Cardiac muscle cell (in vitro differentiated cells and primary cell): ENCODE results near the gene STX16. TPM values are rescaled to one million over a fixed set of nuclear protein-coding genes. Genes with fewer than 3 reads are reported as not detected.

Experiments
- DNase-seq, 2 donors: peaks; one replicate each; pipeline versions ENCODE4 v3.0.0 to v3.0.0-alpha.2; 2010 to 2017; ENCODE audit warnings: low read depth in 1 of 2, low spot score in 1 of 2
- H3K27ac ChIP-seq: fragments of 200-600 bp; sonication (generic); 2 replicates; pipeline ENCODE4 v1.5.1; 2016
- H3K27me3 ChIP-seq: fragments of 200-600 bp; sonication (generic); 2 replicates; pipeline ENCODE4 v1.6.0; 2016; ENCODE audit warnings: control low read depth
- H3K36me3 ChIP-seq: fragments of 200-600 bp; sonication (generic); 2 replicates; pipeline ENCODE4 v1.5.1; 2016; ENCODE audit warnings: control low read depth
- H3K4me1 ChIP-seq: fragments of 200-600 bp; sonication (generic); 2 replicates; pipeline ENCODE4 v1.8.1; 2017; ENCODE audit warnings: low read depth, mild to moderate bottlenecking, mixed run types
- H3K4me3 ChIP-seq: fragments of 200-600 bp; sonication (generic); 2 replicates; pipeline ENCODE4 v1.5.1; 2016; ENCODE audit warnings: mild to moderate bottlenecking
- H3K9me3 ChIP-seq: fragments of 200-600 bp; sonication (generic); 2 replicates; pipeline ENCODE4 v1.5.1; 2017; ENCODE audit warnings: low read depth, mild to moderate bottlenecking, control low read depth
- polyA plus RNA-seq: library from polyadenylated mRNA; unstranded; fragments of >200 nt; fragmentation: Nextera tagmentation; extraction: Ambion mirVana; gene quantifications from 2 replicates; pipeline ENCODE4 v1.2.1, GENCODE V29; 2016
- total RNA-seq: library from RNA; depleted of rRNA; stranded (reverse); fragments of >200 nt; gene quantifications from 2 replicates; pipeline ENCODE4 v1.2.3, GENCODE V29; 2016
- TF ChIP-seq, protein P1 (sequence below): IDR thresholded peaks from 2 replicates; pipeline ENCODE4 v1.5.1; 2012; ENCODE audit warnings: low read depth, mild to moderate bottlenecking, low read length

Gene STX16
- total and polyA plus RNA-seq, 2 experiments from 2014 or later: 55.5 to 58.1 TPM

DNA sequence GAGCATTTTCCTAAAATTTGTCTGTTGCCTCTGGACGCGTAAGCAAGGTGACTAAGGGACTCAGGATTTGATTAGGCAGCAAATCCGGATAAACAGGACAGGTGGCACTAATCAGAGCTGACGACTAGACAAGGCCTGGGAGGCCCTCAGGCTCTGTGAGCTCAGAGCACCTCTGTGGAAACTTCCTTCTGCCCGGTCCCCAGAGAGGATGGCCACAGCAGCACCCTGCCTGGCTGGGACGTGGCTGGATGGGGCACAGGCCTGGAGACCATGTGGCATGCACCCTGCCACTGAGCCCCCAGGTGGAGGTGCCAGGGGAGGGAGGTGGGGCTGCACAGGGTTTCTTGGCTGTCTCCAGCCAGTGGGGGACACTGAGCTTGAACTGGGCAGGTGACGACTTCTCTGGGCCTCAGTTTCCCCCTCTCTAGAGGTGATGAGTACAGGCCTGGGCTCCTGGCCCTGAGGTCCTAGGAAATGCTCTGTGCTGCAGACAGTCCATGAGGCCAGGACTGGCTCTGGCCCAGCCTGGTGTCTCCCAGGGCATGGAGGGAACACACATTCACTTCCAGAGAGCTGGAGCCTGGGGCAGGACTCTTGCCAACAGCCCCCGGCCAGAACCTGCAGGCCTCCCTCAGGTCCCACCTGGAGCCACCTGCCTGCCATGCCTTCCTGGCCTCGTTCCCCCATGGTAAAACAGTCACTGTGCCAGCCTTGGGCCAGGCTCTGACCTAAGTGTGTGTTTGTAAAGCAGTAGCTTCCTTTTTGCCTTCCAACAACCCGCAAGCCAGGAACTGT lies 39.6 kb upstream of the STX16 start:
- H3K4me3 ChIP-seq: no peak overlapping the region
- H3K36me3 ChIP-seq: no peaks in the 10 kb centered on the region
- TF ChIP-seq, protein P1, sequence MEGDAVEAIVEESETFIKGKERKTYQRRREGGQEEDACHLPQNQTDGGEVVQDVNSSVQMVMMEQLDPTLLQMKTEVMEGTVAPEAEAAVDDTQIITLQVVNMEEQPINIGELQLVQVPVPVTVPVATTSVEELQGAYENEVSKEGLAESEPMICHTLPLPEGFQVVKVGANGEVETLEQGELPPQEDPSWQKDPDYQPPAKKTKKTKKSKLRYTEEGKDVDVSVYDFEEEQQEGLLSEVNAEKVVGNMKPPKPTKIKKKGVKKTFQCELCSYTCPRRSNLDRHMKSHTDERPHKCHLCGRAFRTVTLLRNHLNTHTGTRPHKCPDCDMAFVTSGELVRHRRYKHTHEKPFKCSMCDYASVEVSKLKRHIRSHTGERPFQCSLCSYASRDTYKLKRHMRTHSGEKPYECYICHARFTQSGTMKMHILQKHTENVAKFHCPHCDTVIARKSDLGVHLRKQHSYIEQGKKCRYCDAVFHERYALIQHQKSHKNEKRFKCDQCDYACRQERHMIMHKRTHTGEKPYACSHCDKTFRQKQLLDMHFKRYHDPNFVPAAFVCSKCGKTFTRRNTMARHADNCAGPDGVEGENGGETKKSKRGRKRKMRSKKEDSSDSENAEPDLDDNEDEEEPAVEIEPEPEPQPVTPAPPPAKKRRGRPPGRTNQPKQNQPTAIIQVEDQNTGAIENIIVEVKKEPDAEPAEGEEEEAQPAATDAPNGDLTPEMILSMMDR: no peak
- no peak overlapping the region for H3K27ac ChIP-seq
- no peak for DNase-seq
- no peaks in the 10 kb centered on the region for H3K9me3 ChIP-seq
- no peaks in the 10 kb centered on the region for H3K4me1 ChIP-seq
- no peaks in the 10 kb centered on the region for H3K27me3 ChIP-seq

DNA sequence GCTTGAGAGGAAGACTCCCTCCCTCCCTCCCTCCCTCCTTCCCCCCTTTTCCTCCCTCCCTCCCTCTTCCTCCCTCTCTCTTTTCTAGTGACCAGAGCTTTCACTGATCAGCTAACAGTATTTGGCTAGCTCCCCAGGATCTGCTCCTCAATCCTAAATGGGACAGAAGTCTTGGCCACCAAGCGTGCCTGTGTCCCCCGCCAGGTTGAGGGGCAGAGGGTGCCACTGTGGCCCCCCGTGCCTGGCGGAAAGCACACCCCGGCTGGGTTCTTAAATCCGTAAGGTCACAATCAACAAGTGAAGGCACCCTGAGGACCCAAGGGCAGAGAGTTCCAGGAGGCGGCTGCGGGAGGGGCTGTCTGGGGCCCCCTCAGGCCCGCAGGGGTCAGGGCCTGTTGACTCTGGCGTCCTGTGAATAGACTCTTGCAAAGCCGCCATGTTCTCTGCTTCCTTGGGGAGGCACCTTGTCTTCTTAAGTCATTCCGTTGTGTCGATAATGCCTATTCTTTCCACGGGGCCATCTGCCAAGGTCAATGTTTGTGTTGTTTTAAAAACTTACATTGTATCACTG lies 38.9 kb upstream of the STX16 start:
- peak in 1 of 2 donors; percentile 56 for DNase-seq

DNA sequence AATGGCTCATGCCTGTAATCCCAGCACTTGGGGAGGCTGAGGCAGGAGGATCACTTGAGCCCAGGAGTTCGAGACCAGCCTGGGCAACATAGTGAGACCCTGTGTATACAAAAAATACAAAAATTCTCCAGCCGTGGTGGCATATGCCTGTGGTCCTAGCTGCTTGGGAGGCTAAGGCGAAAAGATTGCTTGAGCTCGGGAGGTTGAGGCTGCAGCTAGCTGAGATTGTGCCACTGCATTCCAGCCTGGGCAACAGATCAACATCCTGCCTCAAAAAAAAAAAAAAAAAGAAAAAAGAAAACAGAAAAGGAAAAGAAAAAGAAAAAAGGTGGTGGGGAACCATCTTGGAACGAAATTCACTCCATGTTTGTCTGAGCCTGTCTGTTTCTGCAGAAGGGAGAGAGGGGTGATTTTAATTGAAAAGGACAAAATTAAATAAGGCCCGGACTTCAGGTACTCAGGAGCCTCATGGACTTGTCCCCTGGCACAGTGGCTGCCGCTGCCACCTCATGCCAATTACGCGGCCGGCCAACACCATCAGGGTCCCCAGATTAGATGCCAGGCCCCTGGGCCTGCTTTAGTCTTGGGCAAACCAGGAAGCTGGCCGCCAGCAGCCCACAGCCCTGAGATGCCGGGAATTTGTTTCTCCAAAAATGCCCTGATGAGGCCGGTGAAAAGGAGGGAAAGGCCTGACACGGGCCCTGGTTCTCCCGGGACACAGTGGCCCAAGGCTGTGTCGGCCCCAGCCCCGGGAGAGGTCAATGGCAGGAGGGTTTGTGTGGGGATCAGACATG lies 37.8 kb upstream of the STX16 start:
- Histone ChIP-seq H3K9me3 (no peaks in the 10 kb centered on the region), H3K4me1 (no peaks in the 10 kb centered on the region), H3K4me3 (no peak overlapping the region), H3K36me3 (no peaks in the 10 kb centered on the region), H3K27me3 (no peaks in the 10 kb centered on the region), H3K27ac (no peak overlapping the region)
- TF ChIP-seq, protein P1: no peak
- no peak for DNase-seq

More for the DNA sequence above, 38.9 kb upstream of the STX16 start:
- TF ChIP-seq, protein P1: no peak
- Histone ChIP-seq H3K4me1 (no peaks in the 10 kb centered on the region), H3K27me3 (no peaks in the 10 kb centered on the region), H3K27ac (no peak overlapping the region), H3K36me3 (no peaks in the 10 kb centered on the region), H3K4me3 (no peak overlapping the region), H3K9me3 (no peaks in the 10 kb centered on the region)

DNA sequence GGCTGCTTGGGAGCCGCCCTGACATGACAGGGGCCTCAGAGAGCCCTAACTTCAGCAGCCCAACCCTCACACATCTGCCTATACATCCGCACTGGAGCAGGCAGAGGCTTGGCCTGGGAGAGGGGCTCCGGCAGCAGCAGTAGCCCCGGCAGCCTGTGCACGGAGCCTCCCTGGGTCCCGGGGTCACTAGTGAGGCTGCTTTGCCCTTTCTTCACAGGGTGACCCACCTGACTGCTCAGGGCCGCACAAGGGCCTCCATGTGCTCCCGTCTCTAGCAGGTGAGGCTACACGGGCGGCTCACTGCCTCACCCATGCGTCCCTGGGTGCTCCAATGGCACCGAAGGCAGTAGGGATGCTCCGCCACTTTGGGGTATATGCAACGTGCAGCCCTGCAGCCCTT lies 36.7 kb upstream of the STX16 start:
- no peaks in the 10 kb centered on the region for H3K36me3 ChIP-seq
- TF ChIP-seq, protein P1: no peak
- H3K27ac ChIP-seq: no peak overlapping the region
- no peak for DNase-seq
- no peaks in the 10 kb centered on the region for H3K27me3 ChIP-seq
- no peaks in the 10 kb centered on the region for H3K4me1 ChIP-seq
- H3K4me3 ChIP-seq: no peak overlapping the region
- no peaks in the 10 kb centered on the region for H3K9me3 ChIP-seq

DNA sequence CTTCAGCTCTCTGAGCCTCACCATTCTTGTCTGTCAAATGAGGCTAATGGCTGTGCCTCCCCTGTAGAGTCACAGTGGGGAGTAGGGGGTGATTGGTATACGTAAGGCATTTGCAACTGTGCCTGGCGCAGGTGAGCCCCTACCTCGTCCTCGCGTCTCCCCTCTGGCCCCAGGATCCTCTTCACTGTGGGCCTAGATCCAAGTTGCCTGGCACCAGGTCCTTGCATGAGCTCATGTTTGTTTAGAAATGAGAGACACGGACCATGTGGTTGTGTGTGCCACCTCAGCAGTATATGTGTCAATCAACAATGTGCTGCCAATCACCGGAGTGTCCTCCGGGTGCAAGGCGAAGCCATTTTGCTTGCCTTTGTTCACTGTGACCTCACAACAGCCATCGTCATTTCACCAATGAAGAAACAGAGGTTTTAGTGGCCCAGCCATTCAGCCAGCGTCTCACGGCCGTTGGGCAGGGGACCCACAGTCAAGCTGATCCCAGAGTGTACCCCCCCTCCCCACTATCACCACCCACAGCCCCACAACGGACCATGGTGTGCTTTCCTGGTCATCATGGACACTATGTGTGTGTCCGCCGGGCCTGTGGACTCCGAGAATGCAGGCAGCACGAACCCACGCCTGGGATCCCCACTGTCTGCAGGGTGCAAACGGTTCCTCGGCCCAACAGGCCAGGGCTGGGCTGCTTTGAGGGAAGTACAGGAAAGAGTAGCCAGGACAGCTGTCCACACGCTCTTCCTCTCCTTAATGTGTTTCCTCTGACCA lies 35.9 kb upstream of the STX16 start:
- Histone ChIP-seq H3K4me1 (no peaks in the 10 kb centered on the region), H3K9me3 (no peaks in the 10 kb centered on the region), H3K36me3 (no peaks in the 10 kb centered on the region), H3K27me3 (no peaks in the 10 kb centered on the region), H3K27ac (no peak overlapping the region), H3K4me3 (no peak overlapping the region)
- TF ChIP-seq, protein P1: no peak
- DNase-seq: no peak
